Cardiac muscle cell (in vitro differentiated cells and primary cell): ENCODE data around the gene ROR2. TPM values are rescaled to one million over a fixed set of nuclear protein-coding genes. Genes with fewer than 3 reads are reported as not detected.

Experiments
- DNase-seq, 2 donors: peaks; one replicate each; pipeline versions ENCODE4 v3.0.0 to v3.0.0-alpha.2; 2010 to 2017; ENCODE audit warnings: low read depth in 1 of 2, low spot score in 1 of 2
- H3K27ac ChIP-seq: fragments of 200-600 bp; sonication (generic); 2 replicates; pipeline ENCODE4 v1.5.1; 2016
- H3K27me3 ChIP-seq: fragments of 200-600 bp; sonication (generic); 2 replicates; pipeline ENCODE4 v1.6.0; 2016; ENCODE audit warnings: control low read depth
- H3K36me3 ChIP-seq: fragments of 200-600 bp; sonication (generic); 2 replicates; pipeline ENCODE4 v1.5.1; 2016; ENCODE audit warnings: control low read depth
- H3K4me1 ChIP-seq: fragments of 200-600 bp; sonication (generic); 2 replicates; pipeline ENCODE4 v1.8.1; 2017; ENCODE audit warnings: low read depth, mild to moderate bottlenecking, mixed run types
- H3K4me3 ChIP-seq: fragments of 200-600 bp; sonication (generic); 2 replicates; pipeline ENCODE4 v1.5.1; 2016; ENCODE audit warnings: mild to moderate bottlenecking
- H3K9me3 ChIP-seq: fragments of 200-600 bp; sonication (generic); 2 replicates; pipeline ENCODE4 v1.5.1; 2017; ENCODE audit warnings: low read depth, mild to moderate bottlenecking, control low read depth
- CTCF ChIP-seq: IDR thresholded peaks from 2 replicates; pipeline ENCODE4 v1.5.1; 2012; ENCODE audit warnings: low read depth, mild to moderate bottlenecking, low read length
- polyA plus RNA-seq: library from polyadenylated mRNA; unstranded; fragments of >200 nt; fragmentation: Nextera tagmentation; extraction: Ambion mirVana; gene quantifications from 2 replicates; pipeline ENCODE4 v1.2.1, GENCODE V29; 2016
- total RNA-seq: library from RNA; depleted of rRNA; stranded (reverse); fragments of >200 nt; gene quantifications from 2 replicates; pipeline ENCODE4 v1.2.3, GENCODE V29; 2016

Gene ROR2
- total and polyA plus RNA-seq, 2 experiments from 2014 or later = 21.5 to 38.6 TPM

- Histone ChIP-seq H3K27me3 (no peaks in the 10 kb centered on the region), H3K4me3 (no peak overlapping the region), H3K27ac (no peak overlapping the region), H3K9me3 (no peaks in the 10 kb centered on the region), H3K36me3 (peaks cover 3% of the 10 kb centered on the region), H3K4me1 (no peaks in the 10 kb centered on the region)
- TF ChIP-seq CTCF = no peak
- DNase-seq = peak in 1 of 2 donors; percentile 67
Observed at GRCh38 chr9:91741522-91741921, 208.5 kb downstream of the ROR2 start.

GRCh38 chr9:91740701-91741100 lies 209.3 kb downstream of the ROR2 start:
- TF ChIP-seq CTCF = peak; percentile 54
- peaks cover 3% of the 10 kb centered on the region for H3K36me3 ChIP-seq
- no peak overlapping the region for H3K4me3 ChIP-seq
- no peak overlapping the region for H3K27ac ChIP-seq
- no peaks in the 10 kb centered on the region for H3K4me1 ChIP-seq
- DNase-seq = peak in 1 of 2 donors; percentile 87
- H3K27me3 ChIP-seq = no peaks in the 10 kb centered on the region
- no peaks in the 10 kb centered on the region for H3K9me3 ChIP-seq

- Histone ChIP-seq H3K9me3 (no peaks in the 10 kb centered on the region), H3K27me3 (no peaks in the 10 kb centered on the region), H3K27ac (no peak overlapping the region), H3K4me1 (no peaks in the 10 kb centered on the region), H3K36me3 (peaks cover 3% of the 10 kb centered on the region), H3K4me3 (no peak overlapping the region)
- no peak for TF ChIP-seq CTCF
- DNase-seq = no peak
Observed at GRCh38 chr9:91736898-91737601, 213.0 kb downstream of the ROR2 start.

GRCh38 chr9:91736311-91736710 lies 213.7 kb downstream of the ROR2 start:
- DNase-seq = no peak
- no peak overlapping the region for H3K4me3 ChIP-seq
- peaks cover 3% of the 10 kb centered on the region for H3K36me3 ChIP-seq
- no peaks in the 10 kb centered on the region for H3K27me3 ChIP-seq
- H3K4me1 ChIP-seq = no peaks in the 10 kb centered on the region
- H3K27ac ChIP-seq = no peak overlapping the region
- TF ChIP-seq CTCF = no peak
- no peaks in the 10 kb centered on the region for H3K9me3 ChIP-seq

GRCh38 chr9:91735049-91735448 lies 215.0 kb downstream of the ROR2 start:
- no peak for TF ChIP-seq CTCF
- Histone ChIP-seq H3K4me1 (no peaks in the 10 kb centered on the region), H3K36me3 (peaks cover 6% of the 10 kb centered on the region), H3K27ac (peak overlapping the region; percentile 39), H3K27me3 (no peaks in the 10 kb centered on the region), H3K9me3 (no peaks in the 10 kb centered on the region), H3K4me3 (no peak overlapping the region)
- DNase-seq = no peak
